GM19455 (cell line): ENCODE data around the gene ARHGEF19.

Experiments used
- ATAC-seq: cut with Tn5 transposase; IDR thresholded peaks from one replicate; pipeline ENCODE4 v1.9.1; 2021; ENCODE audit not compliant: unreplicated experiment

The ARHGEF19 gene

GRCh38 chr1:16151196-16151994 is 61.1 kb downstream of the ARHGEF19 start:
- no peak for ATAC-seq

GRCh38 chr1:16150508-16150907 is 61.9 kb downstream of the ARHGEF19 start:
- no peak for ATAC-seq

GRCh38 chr1:16149702-16150488 is 62.6 kb downstream of the ARHGEF19 start:
- ATAC-seq, result no peak

- ATAC-seq, result no peak
Observed at GRCh38 chr1:16149146-16149545, 63.3 kb downstream of the ARHGEF19 start.

GRCh38 chr1:16148329-16149092 is 63.9 kb downstream of the ARHGEF19 start:
- ATAC-seq, result no peak
